Endothelial cell of umbilical vein (primary cell): ENCODE data around the gene PON3. TPM values are rescaled to one million over a fixed set of nuclear protein-coding genes. Genes with fewer than 3 reads are reported as not detected.

Experiments
- BruUV-seq: library from RNA; stranded (reverse); fragments of 400-500 nt; replicated peaks from 2 replicates; lab custom pipeline; 2021; lab: Mats Ljungman, UMichigan
- CTCF ChIA-PET: fragments of 300-600, 350-600 bp; sonication (Branson Sonifier 250); formaldehyde crosslinking; loops from one replicate; lab custom pipeline; 2021; ENCODE audit warnings: antibody characterized with exemption, inconsistent platforms; lab: Charles Lee
- POLR2A ChIA-PET: fragments of 300-600, 350-600 bp; sonication (Branson Sonifier 250); formaldehyde crosslinking; loops from one replicate; lab custom pipeline; 2021; ENCODE audit warnings: antibody characterized with exemption, inconsistent platforms; lab: Charles Lee
- DNase-seq: peaks from one replicate; pipeline ENCODE4 v3.0.0-alpha.2; 2011; ENCODE audit warnings: low read depth, low spot score
- FAIRE-seq: peaks from 2 replicates; lab custom pipeline; 2011; peaks lifted over from hg19 to GRCh38; lab: Jason Lieb, UNC
- H2AFZ ChIP-seq: 2 replicates; pipeline ENCODE4 v1.6.0; 2012; ENCODE audit warnings: low read depth, low read length, control low read depth, inconsistent platforms
- H3K27ac ChIP-seq: 2 replicates; pipeline ENCODE4 v1.5.1; 2011; ENCODE audit warnings: low read depth, mild to moderate bottlenecking, control low read depth, low read length, moderate library complexity; ENCODE audit not compliant: insufficient read depth
- H3K27me3 ChIP-seq, 2 experiments: 2 replicates each; pipeline versions ENCODE4 v1.6.0 to v1.6.1; 2011; ENCODE audit warnings: low read length in 2 of 2, mixed read lengths in 1 of 2; ENCODE audit not compliant: control insufficient read depth in 2 of 2, insufficient read depth in 2 of 2
- H3K36me3 ChIP-seq, 2 experiments: 2 replicates in 1 of 2; 3 replicates in 1 of 2; pipeline ENCODE4 v1.5.1; 2011; ENCODE audit warnings: low read length in 2 of 2, mild to moderate bottlenecking in 1 of 2, moderate library complexity in 1 of 2; ENCODE audit not compliant: control insufficient read depth in 2 of 2, insufficient read depth in 2 of 2; ENCODE audit errors: extremely low read depth in 1 of 2
- H3K4me1 ChIP-seq: 3 replicates; pipeline ENCODE4 v1.5.1; 2011; ENCODE audit warnings: mild to moderate bottlenecking, low read length; ENCODE audit not compliant: control insufficient read depth, insufficient read depth; ENCODE audit errors: extremely low read depth
- H3K4me2 ChIP-seq: 2 replicates; pipeline ENCODE4 v1.6.1; 2011; ENCODE audit warnings: low read length, control low read depth, mixed read lengths; ENCODE audit not compliant: insufficient read depth
- H3K4me3 ChIP-seq, 3 experiments: fragments of 200-600 bp in 1 of 3; sonication (generic), shearing (Covaris generic) in 1 of 3; replicated peaks in 1 of 3; 2 replicates each; pipeline ENCODE4 v1.5.1; 2011 to 2016; ENCODE audit warnings: control low read depth in 3 of 3, low read length in 3 of 3, mild to moderate bottlenecking in 2 of 3, inconsistent platforms in 1 of 3, low read depth in 1 of 3, moderate library complexity in 1 of 3; ENCODE audit not compliant: insufficient read depth in 1 of 3
- H3K79me2 ChIP-seq: 2 replicates; pipeline ENCODE4 v1.6.0; 2012; ENCODE audit warnings: low read length, inconsistent platforms; ENCODE audit not compliant: control insufficient read depth, insufficient read depth
- H3K9ac ChIP-seq: replicated peaks from 2 replicates; pipeline ENCODE3; 2011; ENCODE audit warnings: low read length, control low read depth; ENCODE audit not compliant: insufficient read depth; ENCODE audit errors: extremely low read depth
- H3K9me1 ChIP-seq: replicated peaks from 3 replicates; pipeline ENCODE4 v1.6.0; 2011; ENCODE audit warnings: mild to moderate bottlenecking, low read length; ENCODE audit not compliant: control insufficient read depth, insufficient read depth; ENCODE audit errors: extremely low read depth
- H3K9me3 ChIP-seq: replicated peaks from 2 replicates; pipeline ENCODE4 v1.5.1; 2012; ENCODE audit warnings: low read length, inconsistent platforms; ENCODE audit not compliant: control insufficient read depth, insufficient read depth
- H4K20me1 ChIP-seq: replicated peaks from 2 replicates; pipeline ENCODE3; 2011; ENCODE audit warnings: mild to moderate bottlenecking, low read length; ENCODE audit not compliant: control insufficient read depth, insufficient read depth; ENCODE audit errors: extremely low read depth
- EZH2 ChIP-seq: IDR thresholded peaks from 2 replicates; pipeline ENCODE4 v1.6.1; 2012; ENCODE audit warnings: borderline replicate concordance, low read depth, mild to moderate bottlenecking, moderate library complexity, low read length, inconsistent platforms; ENCODE audit not compliant: severe bottlenecking
- FOS ChIP-seq: IDR thresholded peaks from 2 replicates; pipeline ENCODE4 v1.6.1; 2011; ENCODE audit warnings: mild to moderate bottlenecking, low read length, moderate library complexity, borderline replicate concordance; ENCODE audit not compliant: insufficient read depth
- GATA2 ChIP-seq: IDR thresholded peaks from 2 replicates; pipeline ENCODE4 v1.7.0; 2011; ENCODE audit warnings: low read depth, mild to moderate bottlenecking, moderate library complexity, mixed read lengths, low read length; ENCODE audit not compliant: insufficient read length, insufficient read depth
- JUN ChIP-seq: IDR thresholded peaks from 2 replicates; pipeline ENCODE4 v1.6.1; 2011; ENCODE audit warnings: borderline replicate concordance, low read depth; ENCODE audit not compliant: insufficient read length, insufficient read depth
- MYC ChIP-seq: IDR thresholded peaks from one replicate; pipeline ENCODE4 v1.6.1; 2011; ENCODE audit warnings: mild to moderate bottlenecking, low read depth, low read length
- POLR2A ChIP-seq: IDR thresholded peaks from 2 replicates; pipeline ENCODE4 v1.6.1; 2012; ENCODE audit warnings: low read depth, mild to moderate bottlenecking, control low read depth, low read length
- POLR2AphosphoS5 ChIP-seq: IDR thresholded peaks from 2 replicates; pipeline ENCODE4 v1.6.1; 2012; ENCODE audit warnings: low read depth, mild to moderate bottlenecking, control low read depth, low read length, moderate library complexity; ENCODE audit not compliant: insufficient read depth
- dilution Hi-C: fragments of 300-500 bp; cut with MboI; formaldehyde crosslinking; loops from one replicate; pipeline ENCODE4 v1.15.0; 2019; ENCODE audit warnings: low sequenced_read_pairs; ENCODE audit not compliant: extremely low pct_ligation_motif_present
- intact Hi-C: fragments of 100-400 bp; cut with micrococcal nuclease; formaldehyde crosslinking; loops from one replicate; pipeline ENCODE4 v1.10.0; 2022
- polyA plus RNA-seq, 4 experiments: library from polyadenylated mRNA; depleted of rRNA in 3 of 4; stranded (reverse) in 3 of 4; unstranded in 1 of 4; fragments of >200 nt; gene quantifications; 2 replicates each; pipeline versions ENCODE4 v1.2.1 to v1.2.3, GENCODE V29; 2011 to 2012; ENCODE audit warnings: missing spikeins in 1 of 4
- total RNA-seq: library from RNA; stranded (reverse); gene quantifications from 2 replicates; pipeline ENCODE4 v1.2.3, GENCODE V29; 2021
- TF ChIP-seq, protein P1 (sequence below), 2 donors: IDR thresholded peaks; 1 replicate in 1 of 2; 2 replicates in 1 of 2; pipeline ENCODE4 v1.5.1; 2011; ENCODE audit warnings: low read length in 2 of 2, mild to moderate bottlenecking in 2 of 2, moderate library complexity in 2 of 2, control low read depth in 1 of 2, inconsistent platforms in 1 of 2, low read depth in 1 of 2; ENCODE audit not compliant: insufficient read depth in 1 of 2; ENCODE audit errors: extremely low read depth in 1 of 2
- TF ChIP-seq, protein P2 (sequence below): IDR thresholded peaks from 2 replicates; pipeline ENCODE4 v1.6.1; 2011; ENCODE audit not compliant: insufficient read depth, insufficient read length

PON3 gene
- total and polyA plus RNA-seq, 2 donors (not counting 3 experiments of a cell fraction or from before 2014, with no cell fraction given): 0.83 to 3.4 TPM

DNA sequence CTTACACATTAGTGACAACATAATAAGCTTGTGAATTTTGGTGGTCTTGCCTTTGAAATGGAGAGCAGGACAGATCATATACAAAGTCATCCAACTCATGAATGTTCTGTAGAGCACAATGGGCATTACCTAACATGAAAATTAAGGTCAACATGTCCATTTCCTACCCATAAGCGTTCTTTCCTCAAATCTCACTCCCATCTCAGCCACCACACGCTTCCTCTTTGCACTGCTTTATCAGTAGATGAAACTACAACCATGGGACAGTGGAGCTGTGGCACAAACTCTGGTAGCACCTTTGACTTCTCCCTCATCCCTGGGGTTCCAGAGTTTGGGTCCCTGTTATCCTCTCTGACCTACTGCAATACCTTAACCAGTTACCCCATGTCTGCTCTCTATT, 36.4 kb upstream of the PON3 start:
- Histone ChIP-seq H3K9me1 (no peaks in the 10 kb centered on the region), H3K79me2 (peaks cover 34% of the 10 kb centered on the region), H2AFZ (no peak overlapping the region), H3K27ac (no peak overlapping the region), H3K4me3 (no peak overlapping the region), H3K9me3 (no peaks in the 10 kb centered on the region), H4K20me1 (no peaks in the 10 kb centered on the region), H3K27me3 (no peaks in the 10 kb centered on the region), H3K4me1 (peaks cover 18% of the 10 kb centered on the region), H3K4me2 (no peak overlapping the region), H3K36me3 (no peaks in the 10 kb centered on the region), H3K9ac (no peak overlapping the region)
- BruUV-seq: no TSS peak
- FAIRE-seq (no peak), DNase-seq (no peak)
- CTCF ChIA-PET: interaction anchor here (1.2 kb wide), 1 partner anchor 44 kb away, joined by 4 read pairs; no protein-coding TSS in a partner anchor
- intact Hi-C loops (loop anchor here (10.0 kb wide), 1 partner anchor 442 kb away; no protein-coding TSS in a partner anchor), dilution Hi-C loops (no loop called here)
- POLR2A ChIA-PET: no interaction called here
- TF ChIP-seq POLR2A (no peak), JUN (no peak), EZH2 (no peak), GATA2 (no peak), MYC (no peak), FOS (no peak), POLR2AphosphoS5 (no peak)
- TF ChIP-seq, protein P1, sequence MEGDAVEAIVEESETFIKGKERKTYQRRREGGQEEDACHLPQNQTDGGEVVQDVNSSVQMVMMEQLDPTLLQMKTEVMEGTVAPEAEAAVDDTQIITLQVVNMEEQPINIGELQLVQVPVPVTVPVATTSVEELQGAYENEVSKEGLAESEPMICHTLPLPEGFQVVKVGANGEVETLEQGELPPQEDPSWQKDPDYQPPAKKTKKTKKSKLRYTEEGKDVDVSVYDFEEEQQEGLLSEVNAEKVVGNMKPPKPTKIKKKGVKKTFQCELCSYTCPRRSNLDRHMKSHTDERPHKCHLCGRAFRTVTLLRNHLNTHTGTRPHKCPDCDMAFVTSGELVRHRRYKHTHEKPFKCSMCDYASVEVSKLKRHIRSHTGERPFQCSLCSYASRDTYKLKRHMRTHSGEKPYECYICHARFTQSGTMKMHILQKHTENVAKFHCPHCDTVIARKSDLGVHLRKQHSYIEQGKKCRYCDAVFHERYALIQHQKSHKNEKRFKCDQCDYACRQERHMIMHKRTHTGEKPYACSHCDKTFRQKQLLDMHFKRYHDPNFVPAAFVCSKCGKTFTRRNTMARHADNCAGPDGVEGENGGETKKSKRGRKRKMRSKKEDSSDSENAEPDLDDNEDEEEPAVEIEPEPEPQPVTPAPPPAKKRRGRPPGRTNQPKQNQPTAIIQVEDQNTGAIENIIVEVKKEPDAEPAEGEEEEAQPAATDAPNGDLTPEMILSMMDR (IDR thresholded peaks at IDR 0.05; ENCODE audit: extremely low read depth in 1 of 2, insufficient read depth in 1 of 2, low read depth in 1 of 2, low read length in 2 of 2): no peak
- TF ChIP-seq, protein P2, sequence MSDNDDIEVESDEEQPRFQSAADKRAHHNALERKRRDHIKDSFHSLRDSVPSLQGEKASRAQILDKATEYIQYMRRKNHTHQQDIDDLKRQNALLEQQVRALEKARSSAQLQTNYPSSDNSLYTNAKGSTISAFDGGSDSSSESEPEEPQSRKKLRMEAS: no peak
